HCT116 (cell line): ENCODE measurements around the gene UPB1.

Source experiments
- CTCF ChIP-seq, 3 experiments: fragments of 200-600 bp in 1 of 3; sonication (generic) in 1 of 3; IDR thresholded peaks in 2 of 3; conservative IDR thresholded peaks in 1 of 3; 2 replicates each; pipeline ENCODE4 v1.5.1; 2012 to 2017; ENCODE audit warnings: low read depth in 2 of 3, low read length in 2 of 3, antibody characterized with exemption in 1 of 3, borderline replicate concordance in 1 of 3, control low read depth in 1 of 3, mild to moderate bottlenecking in 1 of 3, mixed read lengths in 1 of 3, mixed run types in 1 of 3, moderate library complexity in 1 of 3; ENCODE audit not compliant: insufficient read depth in 1 of 3
- EGR1 ChIP-seq: IDR thresholded peaks from 2 replicates; pipeline ENCODE4 v1.6.1; 2012; ENCODE audit warnings: low read depth
- MAX ChIP-seq: IDR thresholded peaks from 2 replicates; pipeline ENCODE4 v1.6.1; 2012
- POLR2A ChIP-seq: IDR thresholded peaks from 2 replicates; pipeline ENCODE4 v1.7.0; 2011; ENCODE audit warnings: borderline replicate concordance; ENCODE audit not compliant: insufficient read depth, insufficient read length; ENCODE audit errors: extremely low read depth
- TCF7L2 ChIP-seq: IDR thresholded peaks from 2 replicates; pipeline ENCODE4 v1.7.0; 2011; ENCODE audit warnings: borderline replicate concordance, inconsistent platforms; ENCODE audit not compliant: insufficient read depth, insufficient read length; ENCODE audit errors: extremely low read depth

- TF ChIP-seq CTCF (IDR thresholded peaks at IDR 0.05 in 2 of 3, conservative IDR thresholded peaks at IDR 0.05 in 1 of 3; ENCODE audit: borderline replicate concordance in 1 of 3, insufficient read depth in 1 of 3, low read depth in 2 of 3, low read length in 2 of 3) (no peak), MAX (no peak), POLR2A (no peak), TCF7L2 (no peak), EGR1 (no peak)
Observed at GRCh38 chr22:24526191-24526590, 31.1 kb downstream of the UPB1 start.
